VCaP (cell line): Measurements from ENCODE around the gene DDX39A.

ENCODE experiments used
- H3K27ac ChIP-seq: fragments of 450-650 bp; 2 replicates; pipeline ENCODE4 v1.5.1; 2017
- TF ChIP-seq, protein P1 (sequence below): fragments of 450-650 bp; conservative IDR thresholded peaks from 2 replicates; pipeline ENCODE4 v1.5.1; 2017; ENCODE audit warnings: mild to moderate bottlenecking, moderate library complexity

The DDX39A gene

DNA sequence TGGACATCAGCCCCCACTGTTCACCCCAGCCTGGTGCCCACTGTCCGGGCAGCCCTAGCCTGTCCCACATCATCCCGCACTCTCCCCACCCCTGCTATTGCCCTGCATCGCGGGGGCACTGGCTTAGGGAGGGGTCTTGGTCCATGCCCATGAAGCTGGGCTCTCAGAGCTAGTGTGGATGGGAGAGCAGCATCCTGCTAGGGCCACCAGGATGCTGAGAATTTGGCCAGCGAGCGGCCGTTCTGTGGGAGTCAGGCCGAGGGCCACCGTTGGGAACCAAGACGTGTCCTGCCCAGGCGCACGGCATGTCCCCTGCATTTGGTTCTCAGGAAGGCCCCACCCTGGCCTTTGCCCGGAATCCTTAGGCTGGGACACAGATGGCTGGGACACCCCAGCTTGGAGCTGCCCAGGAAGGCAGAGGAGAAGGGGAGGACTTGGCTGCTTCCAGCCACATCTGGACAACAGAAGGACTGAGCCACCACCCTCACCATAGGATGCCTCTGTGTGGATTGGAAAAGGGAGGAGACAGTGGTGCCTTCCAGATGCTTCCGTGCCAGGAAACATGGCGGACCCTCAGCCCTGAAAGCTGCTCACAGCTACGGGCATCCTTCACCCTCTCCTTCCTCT is 23.3 kb downstream of the DDX39A start:
- TF ChIP-seq, protein P1, sequence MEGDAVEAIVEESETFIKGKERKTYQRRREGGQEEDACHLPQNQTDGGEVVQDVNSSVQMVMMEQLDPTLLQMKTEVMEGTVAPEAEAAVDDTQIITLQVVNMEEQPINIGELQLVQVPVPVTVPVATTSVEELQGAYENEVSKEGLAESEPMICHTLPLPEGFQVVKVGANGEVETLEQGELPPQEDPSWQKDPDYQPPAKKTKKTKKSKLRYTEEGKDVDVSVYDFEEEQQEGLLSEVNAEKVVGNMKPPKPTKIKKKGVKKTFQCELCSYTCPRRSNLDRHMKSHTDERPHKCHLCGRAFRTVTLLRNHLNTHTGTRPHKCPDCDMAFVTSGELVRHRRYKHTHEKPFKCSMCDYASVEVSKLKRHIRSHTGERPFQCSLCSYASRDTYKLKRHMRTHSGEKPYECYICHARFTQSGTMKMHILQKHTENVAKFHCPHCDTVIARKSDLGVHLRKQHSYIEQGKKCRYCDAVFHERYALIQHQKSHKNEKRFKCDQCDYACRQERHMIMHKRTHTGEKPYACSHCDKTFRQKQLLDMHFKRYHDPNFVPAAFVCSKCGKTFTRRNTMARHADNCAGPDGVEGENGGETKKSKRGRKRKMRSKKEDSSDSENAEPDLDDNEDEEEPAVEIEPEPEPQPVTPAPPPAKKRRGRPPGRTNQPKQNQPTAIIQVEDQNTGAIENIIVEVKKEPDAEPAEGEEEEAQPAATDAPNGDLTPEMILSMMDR, result no peak
- no peak overlapping the region for H3K27ac ChIP-seq

GRCh38 chr19:14395262-14395661 is 23.9 kb downstream of the DDX39A start:
- H3K27ac ChIP-seq, result no peak overlapping the region
- TF ChIP-seq, protein P1, result no peak

GRCh38 chr19:14394167-14394566 is 25.0 kb downstream of the DDX39A start:
- TF ChIP-seq, protein P1, result no peak
- H3K27ac ChIP-seq, result no peak overlapping the region

- H3K27ac ChIP-seq, result no peak overlapping the region
- TF ChIP-seq, protein P1, result no peak
Observed at GRCh38 chr19:14393329-14393728, 25.8 kb downstream of the DDX39A start.

DNA sequence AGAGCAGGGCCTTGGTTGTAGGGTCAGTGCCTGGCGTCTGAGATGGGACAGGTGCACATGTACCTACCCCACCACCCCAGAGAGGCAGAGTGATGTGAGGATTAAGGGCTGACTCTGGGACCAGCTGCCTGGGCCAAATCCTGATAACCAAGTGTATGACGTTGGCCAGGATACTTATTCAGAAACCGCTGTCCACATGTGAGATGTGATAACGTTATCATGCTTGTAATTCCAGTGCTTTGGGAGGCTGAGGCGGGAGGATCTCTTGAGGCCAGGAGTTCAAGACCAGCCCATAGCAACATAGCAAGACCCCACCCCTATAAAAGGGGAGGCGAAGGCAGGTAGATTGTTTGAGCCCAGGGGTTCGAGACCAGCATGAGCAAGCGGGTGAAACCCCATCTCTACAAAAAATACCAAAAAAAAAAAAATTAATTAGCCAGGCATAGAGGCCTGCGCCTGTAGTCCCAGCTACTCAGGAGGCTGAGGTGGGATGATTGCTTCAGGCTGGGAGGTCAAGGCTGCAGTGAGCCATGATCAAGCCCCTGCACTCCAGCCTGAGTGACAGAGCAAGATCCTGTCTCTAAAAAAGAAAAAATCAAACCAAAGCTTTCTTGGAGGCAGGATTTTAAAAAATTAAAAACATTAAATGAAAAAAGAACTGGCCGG is 27.9 kb downstream of the DDX39A start:
- H3K27ac ChIP-seq, result no peak overlapping the region
- TF ChIP-seq, protein P1, result no peak

GRCh38 chr19:14390548-14390947 is 28.6 kb downstream of the DDX39A start:
- H3K27ac ChIP-seq, result no peak overlapping the region
- TF ChIP-seq, protein P1, result no peak

DNA sequence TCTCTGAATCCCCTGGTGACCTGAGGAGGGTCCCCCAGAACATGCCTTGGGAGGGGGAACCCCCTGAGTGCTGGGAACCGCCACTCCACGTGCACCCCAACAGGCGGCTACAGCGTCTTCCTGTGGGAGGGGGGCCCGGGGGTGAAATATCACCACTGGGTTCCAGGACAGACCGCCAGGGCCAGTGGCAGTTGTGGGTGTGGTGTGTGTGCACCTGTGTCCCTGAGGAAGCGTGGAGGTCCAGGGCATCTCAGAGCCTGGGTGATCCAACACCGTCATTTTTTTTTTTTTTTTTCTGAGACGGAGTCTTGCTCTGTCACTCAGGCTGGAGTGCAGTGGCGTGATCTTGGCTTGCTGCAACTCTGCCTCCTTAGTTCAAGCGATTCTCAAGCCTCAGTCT is 33.6 kb downstream of the DDX39A start:
- H3K27ac ChIP-seq, result no peak overlapping the region
- TF ChIP-seq, protein P1, result no peak
